HG02571 (cell line): Measurements from ENCODE around the gene NOL6.

Experiments
- ATAC-seq: cut with Tn5 transposase; IDR thresholded peaks from one replicate; pipeline ENCODE4 v1.9.1; 2021; ENCODE audit warnings: mild to moderate bottlenecking, moderate library complexity; ENCODE audit not compliant: unreplicated experiment

Gene NOL6

DNA sequence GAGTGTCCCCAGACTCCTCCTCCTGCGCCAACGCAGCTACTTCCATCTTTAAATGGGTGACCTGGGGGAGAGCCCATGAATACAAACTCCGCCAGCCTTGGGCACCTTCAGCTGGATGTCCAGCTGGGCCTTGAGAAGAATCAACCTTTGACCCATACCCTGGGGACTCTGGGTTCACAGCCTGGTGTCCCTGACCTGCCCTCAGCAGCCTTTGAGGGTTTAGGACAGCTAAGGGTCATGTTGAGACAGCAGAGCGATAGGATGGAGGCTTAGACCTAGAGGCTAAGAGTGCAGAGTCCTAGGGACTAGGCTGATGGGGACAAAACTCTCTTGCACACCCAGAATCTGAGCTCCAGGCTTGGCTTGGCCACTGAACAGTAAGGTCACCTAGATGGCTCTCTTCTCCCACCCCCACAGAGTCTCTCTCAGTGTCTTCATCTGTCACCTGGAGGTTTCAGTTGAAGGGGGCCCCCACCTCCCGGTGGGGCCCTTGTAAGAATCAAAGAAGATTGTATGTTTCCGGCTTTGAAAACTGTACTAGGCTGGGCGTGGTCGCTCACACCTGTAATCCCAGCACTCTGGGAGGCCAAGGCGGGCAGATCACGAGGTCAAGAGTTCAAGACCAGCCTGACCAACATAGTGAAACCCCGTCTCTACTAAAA is 19.6 kb downstream of the NOL6 start:
- no peak for ATAC-seq

DNA sequence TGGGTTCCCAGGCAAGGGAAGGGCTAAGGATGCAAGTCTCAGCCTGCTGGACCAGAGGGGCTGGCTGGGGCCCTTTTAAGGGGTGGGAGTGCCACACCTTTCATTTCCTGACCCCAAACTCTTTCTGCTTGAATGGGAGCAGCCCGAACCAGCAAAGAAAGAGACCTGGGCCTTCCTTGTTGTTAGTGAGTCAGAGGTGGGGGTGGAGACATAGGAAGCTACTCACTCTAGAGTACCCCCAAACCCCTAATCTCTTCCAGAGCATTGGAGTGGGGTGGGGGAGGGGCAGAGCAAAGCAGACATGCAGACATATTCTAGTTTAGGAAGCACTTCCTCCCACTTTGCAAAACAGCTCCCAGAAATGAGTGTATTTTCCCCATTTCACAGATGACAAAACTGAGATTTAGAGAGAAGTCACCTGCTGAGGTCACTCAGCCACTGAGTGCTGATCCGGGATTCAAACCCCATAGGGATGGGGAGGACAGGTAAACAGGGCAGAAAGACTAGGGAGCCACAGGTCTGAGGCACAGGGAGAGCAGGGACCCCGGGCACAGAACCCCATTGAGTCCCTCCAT is 20.4 kb downstream of the NOL6 start:
- ATAC-seq, result no peak

DNA sequence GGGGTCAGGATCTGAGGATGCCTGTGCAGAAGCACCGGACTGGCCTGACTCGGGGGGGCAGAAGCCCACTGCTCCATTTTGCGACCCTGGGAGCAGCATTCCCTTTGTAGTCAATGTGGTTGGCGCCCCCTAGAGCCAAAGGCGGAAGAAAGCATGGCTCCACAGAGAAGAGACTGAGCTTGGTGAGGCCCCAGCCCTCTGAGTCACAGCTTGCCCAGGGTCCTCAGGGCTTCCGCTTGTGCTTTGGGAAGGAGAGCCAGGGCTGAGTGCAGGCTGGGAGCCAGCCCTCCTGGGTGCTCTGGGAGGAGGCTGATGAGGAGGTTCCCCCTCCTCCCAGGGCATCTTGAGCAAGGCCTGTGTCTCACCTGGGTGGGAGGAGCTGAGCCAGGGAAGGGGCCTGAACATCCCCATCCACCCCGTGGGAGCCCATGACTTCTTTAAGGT is 20.9 kb downstream of the NOL6 start:
- ATAC-seq, result no peak

- no peak for ATAC-seq
Observed at GRCh38 chr9:33450621-33451146, 23.0 kb downstream of the NOL6 start.

DNA sequence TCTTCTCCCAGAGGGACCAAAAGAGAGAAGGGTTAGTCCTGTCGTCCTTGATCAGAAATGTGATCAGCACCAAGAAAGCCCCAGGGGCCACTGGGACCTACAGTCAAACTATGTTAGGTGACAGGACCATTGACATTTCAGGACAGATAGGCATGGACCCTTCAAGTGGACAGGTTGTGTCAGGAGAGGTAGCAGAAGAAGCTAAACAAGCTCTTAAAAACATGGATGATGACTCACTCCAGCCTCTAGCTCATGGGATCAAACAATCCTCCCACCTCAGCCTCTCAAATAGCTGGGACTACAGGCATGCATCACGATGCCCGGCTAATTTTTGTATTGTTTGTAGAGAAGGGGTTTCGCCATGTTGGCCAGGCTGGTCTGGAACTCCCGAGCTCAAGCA is 24.0 kb downstream of the NOL6 start:
- ATAC-seq, result no peak

GRCh38 chr9:33447799-33448553 is 25.7 kb downstream of the NOL6 start:
- no peak for ATAC-seq

- ATAC-seq, result peak; percentile 34
Observed at GRCh38 chr9:33446946-33447798, 26.6 kb downstream of the NOL6 start, which contains the start of gene AQP3. TSS of gene AQP3 (minus strand) at chr9:33447593. CDS start at chr9:33447530, 63 bp downstream.

GRCh38 chr9:33446240-33446945 is 27.3 kb downstream of the NOL6 start:
- peak; percentile 83 for ATAC-seq

DNA sequence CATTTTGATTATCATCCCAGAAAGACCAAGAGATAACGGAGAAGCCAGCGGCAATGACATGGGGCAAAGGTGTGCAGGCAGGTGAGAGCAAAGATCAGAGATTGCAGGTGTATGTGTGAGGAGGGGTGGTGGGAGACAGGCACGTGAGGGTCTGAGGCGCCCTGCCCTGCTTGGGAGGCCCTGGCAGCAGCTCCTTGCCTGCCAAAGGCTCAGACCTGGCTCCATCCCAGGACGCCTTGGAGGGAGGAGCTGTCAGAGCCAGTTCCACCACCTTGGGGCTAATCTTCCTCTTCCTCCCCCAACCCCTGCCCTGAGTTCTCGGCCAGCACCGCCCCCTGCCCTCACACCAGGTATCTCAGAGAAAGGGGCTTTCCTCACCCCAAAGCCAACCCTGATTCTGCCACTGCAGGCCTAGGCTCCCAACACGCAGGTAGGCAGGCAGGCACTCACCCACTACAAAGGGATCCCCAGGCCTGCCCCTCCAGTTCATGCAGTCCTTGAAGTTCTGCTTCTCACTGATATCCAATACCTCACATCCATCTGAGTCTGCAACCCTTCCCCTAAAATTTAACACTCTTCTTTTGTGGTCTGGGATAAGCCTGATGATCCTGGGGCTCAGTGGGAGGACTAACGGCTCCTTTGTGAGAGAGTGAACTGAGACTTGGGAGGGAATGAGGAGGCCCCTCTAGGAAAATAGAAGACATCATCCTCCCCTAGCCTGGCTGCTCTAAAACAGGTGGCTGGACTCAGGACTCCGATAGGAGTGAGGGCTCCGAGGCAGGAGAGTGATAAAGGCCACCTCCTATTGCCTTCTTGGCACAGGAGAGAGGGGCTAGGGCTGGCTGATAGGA is 28.1 kb downstream of the NOL6 start:
- ATAC-seq, result no peak

DNA sequence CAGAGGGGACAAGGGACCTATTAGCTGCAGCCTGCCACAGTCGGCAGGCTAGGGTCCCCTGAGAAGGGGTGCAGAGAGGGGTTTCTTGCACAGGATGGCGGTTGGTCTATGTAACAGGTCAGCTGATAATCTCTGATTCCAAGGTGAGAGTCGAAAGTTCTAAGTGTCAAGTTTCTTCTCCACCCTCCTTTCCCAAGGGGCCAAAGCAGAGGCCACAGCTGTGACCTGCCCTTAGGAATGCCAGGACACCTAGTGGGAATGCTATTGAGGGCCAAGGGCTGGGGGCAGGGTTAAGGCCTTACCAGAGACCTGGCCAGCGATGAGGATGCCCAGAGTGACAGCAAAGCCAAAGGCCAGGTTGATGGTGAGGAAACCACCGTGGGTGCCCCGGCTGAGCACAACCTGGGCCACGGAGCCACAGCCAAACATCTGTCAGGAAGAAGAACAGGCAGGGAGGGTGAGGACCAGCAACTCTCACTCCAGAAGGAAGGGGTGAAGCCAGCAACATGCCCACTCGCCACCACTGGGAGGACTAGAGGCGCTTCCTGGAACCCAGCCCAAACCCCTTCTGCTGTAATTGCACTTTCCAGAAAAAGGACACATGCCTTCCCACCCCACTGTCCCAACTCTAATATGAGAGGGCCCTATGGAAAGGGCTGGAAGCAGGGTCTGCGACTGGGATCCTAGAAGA is 30.1 kb downstream of the NOL6 start:
- no peak for ATAC-seq

GRCh38 chr9:33443047-33443446 is 30.7 kb downstream of the NOL6 start:
- ATAC-seq, result no peak

- no peak for ATAC-seq
Observed at GRCh38 chr9:33442125-33442524, 31.6 kb downstream of the NOL6 start.

DNA sequence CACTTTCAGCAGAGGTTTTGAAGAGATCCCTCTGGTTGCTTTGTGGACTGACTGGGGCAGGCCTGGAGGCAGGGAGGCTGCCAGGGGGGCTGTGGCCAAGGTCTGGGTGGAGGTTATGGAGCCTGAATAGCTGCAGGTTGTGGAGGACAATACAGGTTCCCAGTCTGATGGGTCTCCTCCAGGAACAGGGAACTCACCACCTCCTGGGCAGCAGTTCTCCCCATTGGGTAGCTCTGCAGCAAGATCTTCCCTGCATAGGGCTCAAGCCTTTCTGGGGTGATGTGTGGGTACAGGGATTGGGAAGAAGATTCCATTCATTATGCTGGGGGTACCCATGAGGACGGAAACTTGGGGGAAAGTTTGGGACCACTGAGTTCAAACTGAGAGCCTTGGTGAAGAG is 33.1 kb downstream of the NOL6 start:
- no peak for ATAC-seq

DNA sequence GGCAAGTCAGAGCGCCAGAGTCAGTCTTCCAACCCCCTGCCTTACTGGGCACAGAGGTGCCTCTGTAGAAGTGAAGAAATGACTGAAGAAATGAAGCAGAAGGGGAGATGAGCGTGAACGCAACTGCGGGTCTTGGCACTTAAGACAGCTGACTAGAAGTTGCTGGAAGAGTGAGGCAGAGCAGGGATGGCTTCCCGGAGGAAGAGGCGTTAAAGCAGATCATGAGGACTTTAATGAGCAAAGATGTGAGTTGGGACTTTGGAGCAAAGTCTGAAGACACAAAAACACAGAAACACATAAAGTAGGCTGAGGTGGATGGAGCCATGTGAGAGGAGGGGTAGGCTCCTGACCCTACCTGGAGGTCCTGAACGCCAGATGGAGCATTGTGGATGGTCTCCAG is 33.5 kb downstream of the NOL6 start:
- no peak for ATAC-seq

GRCh38 chr9:33439731-33440130 is 34.0 kb downstream of the NOL6 start:
- no peak for ATAC-seq

- no peak for ATAC-seq
Observed at GRCh38 chr9:33438926-33439680, 34.6 kb downstream of the NOL6 start.

- ATAC-seq, result no peak
Observed at GRCh38 chr9:33437898-33438297, 35.8 kb downstream of the NOL6 start.

DNA sequence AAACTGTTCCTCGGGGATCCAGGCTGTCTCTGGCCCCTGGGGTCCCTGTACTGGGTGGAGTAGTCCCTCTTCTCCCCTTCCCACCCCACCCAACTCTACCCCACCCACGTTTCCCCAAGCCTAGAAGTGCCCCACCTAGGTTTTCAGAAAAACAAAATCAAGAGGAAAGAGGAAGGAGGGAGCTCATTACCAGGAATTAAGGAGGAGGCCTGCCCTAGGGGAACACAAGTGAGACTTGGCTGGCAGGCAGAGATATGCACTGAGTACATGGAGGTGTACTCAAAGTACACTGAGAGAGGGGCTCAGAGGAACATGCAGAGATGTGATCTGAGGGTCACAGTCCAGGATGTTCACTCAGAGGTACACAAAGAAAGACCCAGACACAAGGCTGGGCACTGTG is 36.5 kb downstream of the NOL6 start:
- no peak for ATAC-seq
